HG03575 (cell line): ENCODE data around the gene LRRC8D.

ENCODE experiments used
- ATAC-seq: cut with Tn5 transposase; IDR thresholded peaks from one replicate; pipeline ENCODE4 v1.9.1; 2021; ENCODE audit not compliant: unreplicated experiment, insufficient number of reproducible peaks, low FRiP score; ENCODE audit errors: extremely low read depth

LRRC8D gene

DNA sequence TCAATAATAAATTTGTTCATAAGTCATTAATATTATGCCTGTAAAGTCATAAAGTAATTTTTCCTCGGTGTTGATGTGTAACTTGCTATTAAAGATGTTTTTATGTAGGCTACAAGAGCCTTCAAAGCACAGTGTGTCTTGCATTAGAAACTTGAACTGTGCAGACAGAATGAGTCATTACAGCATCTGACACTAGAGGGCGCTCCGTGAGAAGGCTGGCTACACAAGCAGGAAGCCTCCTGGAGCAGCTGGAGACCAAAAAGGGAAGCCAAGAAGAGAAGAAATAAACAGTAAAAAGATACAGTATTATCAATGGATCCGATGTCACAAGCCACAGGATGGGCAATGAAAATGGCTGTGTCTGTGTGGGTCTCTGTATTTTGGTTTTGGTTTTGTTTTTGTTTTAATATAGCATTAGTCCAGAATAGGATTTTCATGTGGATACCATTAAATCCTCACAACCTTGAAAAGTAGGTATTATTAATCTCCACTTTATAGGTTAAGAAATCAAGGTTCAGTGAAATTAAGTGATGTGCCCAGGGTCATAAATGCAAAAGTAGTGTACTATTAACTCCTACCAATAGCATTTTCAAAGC lies 16.1 kb upstream of the LRRC8D start:
- no peak for ATAC-seq

- no peak for ATAC-seq
Observed at GRCh38 chr1:89806616-89807015, 14.2 kb upstream of the LRRC8D start.

DNA sequence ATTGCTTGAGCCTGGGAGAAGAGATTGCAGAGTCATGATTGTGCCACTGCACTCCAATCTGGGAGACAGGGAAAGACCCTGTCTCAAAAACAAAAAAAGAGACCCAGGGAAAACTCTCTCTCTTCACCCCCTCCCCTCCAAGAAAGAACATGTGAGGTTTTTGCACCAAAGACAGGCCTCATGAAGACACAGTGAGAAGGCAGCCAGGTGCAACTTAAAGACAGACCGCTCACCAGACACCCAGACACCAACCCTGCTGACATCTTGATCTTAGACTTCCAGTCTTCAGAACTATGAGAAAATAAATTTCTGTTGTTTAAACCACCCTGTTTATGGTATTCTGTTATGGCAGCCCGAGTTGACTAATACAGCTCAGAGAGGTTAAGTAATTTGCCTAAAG lies 13.3 kb upstream of the LRRC8D start:
- no peak for ATAC-seq

- no peak for ATAC-seq
Observed at GRCh38 chr1:89807983-89808382, 12.8 kb upstream of the LRRC8D start.

- no peak for ATAC-seq
Observed at GRCh38 chr1:89808441-89809117, 12.3 kb upstream of the LRRC8D start.

- ATAC-seq: no peak
Observed at GRCh38 chr1:89809556-89809955, 11.3 kb upstream of the LRRC8D start.

DNA sequence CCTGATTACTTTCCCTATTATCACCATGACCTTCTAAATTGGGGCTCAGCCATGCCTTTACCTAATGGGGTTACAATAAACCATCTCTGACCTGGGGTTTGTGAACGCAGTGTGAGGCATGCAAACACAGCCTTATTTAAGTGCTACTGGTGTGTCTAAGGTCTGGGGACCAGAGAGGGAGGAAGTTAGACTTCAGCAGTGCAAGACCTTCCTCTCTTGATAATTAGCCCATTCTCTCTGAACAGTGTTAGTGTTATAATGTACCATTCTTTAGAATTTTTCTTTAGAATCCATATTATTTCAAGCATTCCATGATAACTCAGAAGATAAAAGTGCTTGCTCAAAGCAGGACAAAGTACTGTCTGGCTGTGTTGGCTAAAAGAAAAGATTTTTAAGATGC lies 10.5 kb upstream of the LRRC8D start:
- ATAC-seq: no peak

DNA sequence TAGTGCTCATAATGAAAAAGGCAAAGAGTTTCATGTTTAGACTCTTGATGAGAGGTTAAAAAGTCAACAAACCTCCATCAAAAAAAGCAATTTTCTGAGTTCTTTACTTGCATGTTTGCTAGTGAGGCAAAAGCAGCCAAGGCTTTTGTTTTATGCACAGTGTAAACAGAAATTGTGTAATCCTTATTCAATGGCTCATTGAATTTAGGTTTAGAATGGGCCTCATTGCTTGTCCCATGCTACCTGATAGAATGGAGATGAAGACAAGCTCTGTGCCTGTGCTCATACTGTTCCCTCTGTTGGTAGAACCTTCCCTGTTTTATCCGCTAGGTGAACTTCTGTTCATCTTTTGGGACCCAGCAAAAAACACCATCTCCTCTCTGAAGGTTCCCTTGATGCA lies 10.0 kb upstream of the LRRC8D start:
- no peak for ATAC-seq

DNA sequence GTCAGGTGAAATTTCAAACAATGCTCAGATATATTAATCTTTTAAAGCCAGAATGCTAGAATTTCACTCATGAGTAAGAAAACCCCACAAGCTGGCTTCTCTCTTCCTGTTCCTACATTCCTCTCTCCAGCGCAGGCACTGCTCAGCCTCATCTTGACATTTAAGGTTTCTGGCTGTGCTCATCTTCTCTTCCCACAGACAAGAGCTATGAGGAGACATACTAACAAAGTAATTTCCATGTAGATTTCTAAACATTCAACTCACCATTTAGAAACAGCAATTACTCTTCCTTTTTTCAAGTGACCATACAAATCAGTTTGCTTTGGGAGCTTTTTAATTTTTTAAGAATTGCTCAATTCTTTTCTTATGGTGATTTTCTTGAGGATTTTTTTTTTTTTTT lies 7.8 kb upstream of the LRRC8D start:
- ATAC-seq: no peak

- no peak for ATAC-seq
Observed at GRCh38 chr1:89815040-89815439, 5.8 kb upstream of the LRRC8D start.

DNA sequence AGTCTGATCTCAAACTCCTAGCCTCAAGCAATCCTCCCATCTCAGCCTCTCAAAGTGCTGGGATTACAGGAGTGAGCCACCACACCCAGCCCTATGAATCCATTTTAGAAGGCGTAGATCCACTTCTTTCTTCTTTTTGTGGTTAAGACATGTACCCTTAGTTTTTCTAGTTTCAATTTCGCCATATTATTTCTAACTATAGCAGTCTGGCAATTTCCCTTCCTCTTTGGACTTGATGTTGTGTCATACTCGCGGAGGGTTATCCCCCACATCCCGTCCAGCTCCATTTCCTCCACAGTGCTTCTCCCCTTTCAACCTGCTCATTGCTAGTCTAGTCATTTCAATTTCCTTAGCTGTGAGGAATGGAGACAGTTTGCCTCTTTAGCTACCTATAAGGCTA lies 5.2 kb upstream of the LRRC8D start:
- no peak for ATAC-seq

GRCh38 chr1:89816366-89816765 lies 4.5 kb upstream of the LRRC8D start:
- ATAC-seq: no peak

DNA sequence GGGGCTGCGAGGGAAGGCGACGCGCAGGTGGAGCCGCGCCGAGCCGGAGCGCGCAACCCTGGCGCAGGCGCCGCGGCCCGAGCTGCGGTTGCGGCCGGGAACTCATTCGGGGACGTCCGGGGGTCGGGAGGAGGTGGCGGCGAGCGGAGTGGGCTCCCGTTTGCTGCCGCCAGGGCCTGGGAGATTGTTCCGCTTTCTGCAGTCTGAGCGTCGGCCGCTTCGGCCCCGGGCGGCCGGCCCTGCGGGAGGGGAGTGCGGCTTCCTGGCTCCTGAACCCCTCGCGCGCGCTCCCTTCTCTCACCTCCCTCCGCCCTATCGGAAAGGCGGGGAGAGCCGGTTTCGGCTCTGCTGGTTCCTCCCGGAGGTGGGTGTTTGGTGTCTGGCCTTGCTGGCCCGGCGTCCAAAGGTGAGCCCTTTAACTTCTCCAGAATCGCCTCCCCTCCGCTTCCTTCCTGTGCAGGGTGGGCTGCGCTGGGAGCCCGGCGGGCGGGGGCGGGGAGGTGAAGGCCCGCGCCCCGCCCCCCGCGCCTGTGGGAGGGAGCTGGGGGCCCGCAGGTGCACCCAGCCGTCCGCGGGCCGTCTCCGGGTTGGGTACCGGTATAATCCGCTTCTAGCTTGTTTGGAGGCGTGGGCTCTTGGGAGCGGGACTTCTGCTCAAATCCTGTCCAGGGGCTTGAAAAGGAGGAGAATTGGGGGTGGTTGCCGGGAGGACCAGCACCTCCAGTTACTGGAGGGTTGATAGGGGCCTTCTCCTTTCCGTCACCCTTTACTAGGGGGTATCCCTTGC lies 683 bp downstream of the LRRC8D start:
- ATAC-seq: peak; percentile 22

- ATAC-seq: no peak
Observed at GRCh38 chr1:89822109-89822962, 1.5 kb downstream of the LRRC8D start.

DNA sequence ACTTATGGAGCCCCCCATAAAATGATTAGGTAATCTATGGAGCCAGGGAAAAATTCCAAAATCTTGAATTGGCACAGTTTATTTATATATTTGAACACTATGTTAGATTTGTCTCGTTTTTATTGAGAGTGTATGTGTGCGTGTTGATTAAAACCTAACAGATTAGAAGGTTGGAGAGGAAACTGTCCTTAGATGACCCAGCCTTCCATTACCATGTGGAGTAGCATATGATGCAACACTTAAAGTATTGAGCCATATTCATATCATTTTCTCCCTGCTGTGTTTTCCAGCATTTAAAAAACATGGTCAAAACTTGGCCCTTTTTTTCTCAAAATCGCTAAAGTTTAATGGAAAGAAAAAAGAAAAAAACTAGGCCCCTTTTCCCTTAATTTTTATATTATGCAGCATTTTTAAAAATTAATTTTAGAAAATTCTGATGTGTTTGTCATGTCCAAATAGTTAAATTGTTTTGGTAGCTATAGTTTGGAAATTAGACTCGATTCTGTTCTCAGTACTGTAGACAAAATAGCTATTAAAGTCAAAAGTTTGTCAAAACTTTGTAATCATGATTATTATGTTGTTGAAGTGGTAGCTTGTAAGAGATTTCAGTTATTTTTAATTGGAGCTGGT lies 2.3 kb downstream of the LRRC8D start:
- ATAC-seq: no peak

- ATAC-seq: no peak
Observed at GRCh38 chr1:89823679-89824292, 3.0 kb downstream of the LRRC8D start.

DNA sequence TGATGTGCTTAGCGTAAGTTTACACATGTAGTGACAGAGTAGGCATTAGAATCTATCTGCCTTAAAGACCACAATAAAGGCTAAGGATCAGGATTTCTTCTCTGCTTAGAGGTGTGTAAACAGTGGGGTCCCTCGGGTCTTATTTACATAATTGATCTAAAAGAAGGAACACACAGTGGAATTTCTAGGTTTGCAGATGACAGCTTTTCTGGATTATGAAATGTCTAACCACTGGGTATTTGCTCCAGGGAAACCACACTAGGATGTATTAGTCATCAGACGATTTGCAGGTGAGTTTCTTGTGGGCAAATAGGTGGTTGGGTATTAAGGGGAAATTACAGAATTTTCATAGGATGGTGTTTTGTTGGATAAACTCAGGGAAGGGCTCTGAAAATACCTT lies 5.8 kb downstream of the LRRC8D start:
- no peak for ATAC-seq

DNA sequence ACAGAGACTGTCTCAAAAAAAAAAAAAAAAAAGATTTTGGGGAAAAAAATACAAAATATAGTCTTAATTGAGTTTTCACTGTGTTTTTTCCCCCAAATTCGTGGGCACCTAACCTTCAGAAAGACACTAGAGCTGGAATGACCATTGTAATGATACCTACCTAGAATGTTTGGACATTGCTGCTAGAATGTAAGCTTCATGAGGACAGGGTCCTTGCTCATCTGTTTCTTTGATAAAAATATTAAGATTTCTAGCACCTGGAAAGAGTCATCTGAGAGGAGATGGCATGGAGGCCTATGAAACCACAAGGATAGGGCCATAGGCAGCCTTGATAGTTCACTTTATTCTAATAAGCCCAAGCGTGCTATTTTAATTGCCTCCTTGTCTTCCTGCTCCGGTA lies 6.5 kb downstream of the LRRC8D start:
- no peak for ATAC-seq

GRCh38 chr1:89827902-89828301 lies 7.1 kb downstream of the LRRC8D start:
- ATAC-seq: no peak
